ENCODE results near the gene KIAA1191.

Gene KIAA1191

GRCh38 chr5:176342158-176342483 lies 19.4 kb downstream of the KIAA1191 start:
- TF ChIP-seq, protein P1, sequence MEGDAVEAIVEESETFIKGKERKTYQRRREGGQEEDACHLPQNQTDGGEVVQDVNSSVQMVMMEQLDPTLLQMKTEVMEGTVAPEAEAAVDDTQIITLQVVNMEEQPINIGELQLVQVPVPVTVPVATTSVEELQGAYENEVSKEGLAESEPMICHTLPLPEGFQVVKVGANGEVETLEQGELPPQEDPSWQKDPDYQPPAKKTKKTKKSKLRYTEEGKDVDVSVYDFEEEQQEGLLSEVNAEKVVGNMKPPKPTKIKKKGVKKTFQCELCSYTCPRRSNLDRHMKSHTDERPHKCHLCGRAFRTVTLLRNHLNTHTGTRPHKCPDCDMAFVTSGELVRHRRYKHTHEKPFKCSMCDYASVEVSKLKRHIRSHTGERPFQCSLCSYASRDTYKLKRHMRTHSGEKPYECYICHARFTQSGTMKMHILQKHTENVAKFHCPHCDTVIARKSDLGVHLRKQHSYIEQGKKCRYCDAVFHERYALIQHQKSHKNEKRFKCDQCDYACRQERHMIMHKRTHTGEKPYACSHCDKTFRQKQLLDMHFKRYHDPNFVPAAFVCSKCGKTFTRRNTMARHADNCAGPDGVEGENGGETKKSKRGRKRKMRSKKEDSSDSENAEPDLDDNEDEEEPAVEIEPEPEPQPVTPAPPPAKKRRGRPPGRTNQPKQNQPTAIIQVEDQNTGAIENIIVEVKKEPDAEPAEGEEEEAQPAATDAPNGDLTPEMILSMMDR (IDR thresholded peaks at IDR 0.05; ENCODE audit: insufficient read depth, low read length, poor library complexity, severe bottlenecking), result no peak
- DNase-seq (ENCODE audit: extremely low read depth, insufficient read length), result no peak
- Histone ChIP-seq H3K4me3 (replicated peaks; ENCODE audit: low read depth, low read length) (no peak overlapping the region), H3K36me3 (ENCODE audit: control insufficient read depth, insufficient read depth, low read length) (peaks cover 7% of the 10 kb centered on the region), H3K27me3 (replicated peaks; ENCODE audit: control insufficient read depth, insufficient read depth, low read length) (no peaks in the 10 kb centered on the region)

- TF ChIP-seq, protein P1 (IDR thresholded peaks at IDR 0.05; ENCODE audit: insufficient read depth, low read length, poor library complexity, severe bottlenecking), result no peak
- peaks cover 6% of the 10 kb centered on the region for H3K36me3 ChIP-seq (ENCODE audit: control insufficient read depth, insufficient read depth, low read length)
- H3K27me3 ChIP-seq (replicated peaks; ENCODE audit: control insufficient read depth, insufficient read depth, low read length), result no peaks in the 10 kb centered on the region
- no peak for DNase-seq (ENCODE audit: extremely low read depth, insufficient read length)
- no peak overlapping the region for H3K4me3 ChIP-seq (replicated peaks; ENCODE audit: low read depth, low read length)
These were observed 20.0 kb downstream of the KIAA1191 start for GRCh38 chr5:176341325-176342157.

DNA sequence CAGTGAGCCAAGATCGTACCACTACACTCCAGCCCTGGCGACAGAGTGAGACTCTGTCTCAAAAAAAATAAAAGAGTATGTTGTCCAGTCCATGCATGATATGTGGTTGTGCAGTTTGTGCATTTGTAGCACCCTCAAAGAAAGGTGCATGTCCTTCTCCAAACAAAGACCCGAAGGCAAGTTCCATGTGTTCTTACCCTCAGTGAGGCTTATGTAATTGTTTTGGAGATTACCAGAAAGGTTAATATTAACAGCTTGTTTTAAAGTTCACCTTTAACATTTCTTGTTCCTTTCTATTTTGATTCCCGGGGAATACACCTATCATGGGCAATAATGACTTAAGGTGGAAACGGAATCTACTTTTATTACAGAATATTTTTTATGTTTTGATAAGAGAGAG lies 22.3 kb downstream of the KIAA1191 start:
- TF ChIP-seq, protein P1 (IDR thresholded peaks at IDR 0.05; ENCODE audit: insufficient read depth, low read length, poor library complexity, severe bottlenecking), result no peak
- Histone ChIP-seq H3K27me3 (replicated peaks; ENCODE audit: control insufficient read depth, insufficient read depth, low read length) (no peaks in the 10 kb centered on the region), H3K4me3 (replicated peaks; ENCODE audit: low read depth, low read length) (no peak overlapping the region), H3K36me3 (ENCODE audit: control insufficient read depth, insufficient read depth, low read length) (peaks cover 2% of the 10 kb centered on the region)
- DNase-seq (ENCODE audit: extremely low read depth, insufficient read length), result no peak

DNA sequence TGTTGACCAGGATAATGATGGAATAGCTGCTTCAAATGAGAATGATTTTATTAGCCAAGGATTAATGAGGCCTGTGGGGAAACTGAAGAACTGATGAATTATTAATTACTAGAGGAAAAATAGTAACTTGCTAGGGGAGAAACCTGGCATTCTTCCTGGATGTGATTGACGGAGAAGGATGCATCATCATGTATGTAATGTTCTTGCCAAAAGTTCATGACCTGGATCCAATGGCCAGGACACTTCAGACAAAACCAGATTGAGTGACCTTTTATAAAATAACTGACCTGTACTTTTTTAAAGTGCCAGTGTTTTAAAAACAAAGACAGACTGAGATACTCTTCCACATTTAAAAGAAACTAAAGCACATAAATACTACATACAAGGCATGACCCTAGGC lies 23.7 kb downstream of the KIAA1191 start:
- Histone ChIP-seq H3K27me3 (replicated peaks; ENCODE audit: control insufficient read depth, insufficient read depth, low read length) (no peaks in the 10 kb centered on the region), H3K36me3 (ENCODE audit: control insufficient read depth, insufficient read depth, low read length) (peaks cover 2% of the 10 kb centered on the region), H3K4me3 (replicated peaks; ENCODE audit: low read depth, low read length) (no peak overlapping the region)
- TF ChIP-seq, protein P1 (IDR thresholded peaks at IDR 0.05; ENCODE audit: insufficient read depth, low read length, poor library complexity, severe bottlenecking), result no peak
- DNase-seq (ENCODE audit: extremely low read depth, insufficient read length), result no peak

DNA sequence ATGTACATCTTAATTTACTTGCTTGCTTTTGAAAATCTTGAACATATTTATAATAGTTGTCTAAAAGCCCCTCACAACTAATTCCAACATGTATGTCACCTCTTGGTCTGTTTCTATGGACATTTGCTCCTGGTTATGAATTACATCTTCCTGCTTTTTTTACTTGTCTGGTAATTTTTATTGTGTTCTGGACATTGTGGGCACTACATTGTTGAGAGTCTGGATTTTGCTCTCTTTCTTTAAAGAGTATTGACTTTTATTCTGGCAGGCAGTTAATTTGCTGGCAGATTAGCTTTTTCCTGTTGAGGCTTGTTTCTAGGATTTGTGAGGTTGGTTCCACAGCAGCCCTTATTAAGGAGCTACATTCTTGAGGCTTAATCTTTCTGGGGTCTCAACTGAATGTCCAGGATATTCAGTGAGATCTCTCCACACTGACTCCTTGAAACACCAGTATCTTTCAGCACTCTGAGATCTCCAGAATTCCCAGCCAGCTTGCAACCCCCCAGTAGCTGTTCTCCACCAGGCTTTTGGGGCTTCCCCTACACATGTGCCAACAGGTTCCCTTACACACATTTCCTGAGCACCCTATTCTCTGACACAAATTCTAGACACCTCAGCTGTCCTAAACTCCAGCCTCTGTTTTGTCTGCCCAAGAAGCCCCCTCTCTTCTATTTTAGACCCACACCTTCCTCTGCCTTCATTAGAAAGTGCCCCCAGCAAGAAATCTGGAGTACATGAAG lies 27.4 kb downstream of the KIAA1191 start:
- TF ChIP-seq, protein P1 (IDR thresholded peaks at IDR 0.05; ENCODE audit: insufficient read depth, low read length, poor library complexity, severe bottlenecking), result no peak
- no peak overlapping the region for H3K4me3 ChIP-seq (replicated peaks; ENCODE audit: low read depth, low read length)
- DNase-seq (ENCODE audit: extremely low read depth, insufficient read length), result no peak
- H3K36me3 ChIP-seq (ENCODE audit: control insufficient read depth, insufficient read depth, low read length), result peaks cover 2% of the 10 kb centered on the region
- no peaks in the 10 kb centered on the region for H3K27me3 ChIP-seq (replicated peaks; ENCODE audit: control insufficient read depth, insufficient read depth, low read length)
